C4-2B (cell line): ENCODE data around the gene NADSYN1.

Source experiments
- ZFX ChIP-seq: fragments of 450-650 bp; IDR thresholded peaks from 2 replicates; pipeline ENCODE4 v1.6.1; 2017
- TF ChIP-seq, protein P1 (sequence below): fragments of 450-650 bp; conservative IDR thresholded peaks from 2 replicates; pipeline ENCODE4 v1.5.1; 2017; ENCODE audit warnings: mild to moderate bottlenecking

GRCh38 chr11:71433648-71434450 lies 19.2 kb upstream of the NADSYN1 start:
- TF ChIP-seq, protein P1, sequence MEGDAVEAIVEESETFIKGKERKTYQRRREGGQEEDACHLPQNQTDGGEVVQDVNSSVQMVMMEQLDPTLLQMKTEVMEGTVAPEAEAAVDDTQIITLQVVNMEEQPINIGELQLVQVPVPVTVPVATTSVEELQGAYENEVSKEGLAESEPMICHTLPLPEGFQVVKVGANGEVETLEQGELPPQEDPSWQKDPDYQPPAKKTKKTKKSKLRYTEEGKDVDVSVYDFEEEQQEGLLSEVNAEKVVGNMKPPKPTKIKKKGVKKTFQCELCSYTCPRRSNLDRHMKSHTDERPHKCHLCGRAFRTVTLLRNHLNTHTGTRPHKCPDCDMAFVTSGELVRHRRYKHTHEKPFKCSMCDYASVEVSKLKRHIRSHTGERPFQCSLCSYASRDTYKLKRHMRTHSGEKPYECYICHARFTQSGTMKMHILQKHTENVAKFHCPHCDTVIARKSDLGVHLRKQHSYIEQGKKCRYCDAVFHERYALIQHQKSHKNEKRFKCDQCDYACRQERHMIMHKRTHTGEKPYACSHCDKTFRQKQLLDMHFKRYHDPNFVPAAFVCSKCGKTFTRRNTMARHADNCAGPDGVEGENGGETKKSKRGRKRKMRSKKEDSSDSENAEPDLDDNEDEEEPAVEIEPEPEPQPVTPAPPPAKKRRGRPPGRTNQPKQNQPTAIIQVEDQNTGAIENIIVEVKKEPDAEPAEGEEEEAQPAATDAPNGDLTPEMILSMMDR, result no peak
- no peak for TF ChIP-seq ZFX
